Loucy (cell line): Measurements from ENCODE around the gene RAD51B.

Source experiments
- EZH2phosphoT487 ChIP-seq: fragments of 200-600 bp; IDR thresholded peaks from 2 replicates; pipeline ENCODE4 v1.6.1; 2018; ENCODE audit warnings: antibody characterized with exemption, mild to moderate bottlenecking, moderate library complexity, borderline replicate concordance
- TF ChIP-seq, protein P1 (sequence below): fragments of 200-600 bp; sonication (generic); conservative IDR thresholded peaks from 2 replicates; pipeline ENCODE4 v1.5.1; 2014; ENCODE audit warnings: mild to moderate bottlenecking, antibody characterized with exemption, low read length

DNA sequence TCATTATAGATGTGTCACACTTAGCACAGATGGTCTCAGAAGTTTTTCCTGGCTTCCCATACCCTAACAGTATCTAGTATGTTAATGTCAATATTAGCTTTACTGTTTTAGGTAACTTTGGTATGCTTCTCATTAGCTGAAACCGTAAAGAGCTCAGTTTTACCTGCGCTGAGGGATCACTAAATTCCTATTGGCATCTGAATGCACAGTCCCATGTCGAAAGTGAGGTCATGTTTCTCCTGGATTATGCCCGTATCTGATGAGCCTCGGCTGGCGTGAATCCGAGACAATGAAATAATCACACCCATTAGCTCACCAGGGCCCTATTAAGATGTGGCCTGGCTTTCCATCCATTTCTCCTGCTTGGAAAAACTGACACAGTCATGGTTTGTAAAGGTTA lies 555.1 kb downstream of the RAD51B start:
- TF ChIP-seq, protein P1, sequence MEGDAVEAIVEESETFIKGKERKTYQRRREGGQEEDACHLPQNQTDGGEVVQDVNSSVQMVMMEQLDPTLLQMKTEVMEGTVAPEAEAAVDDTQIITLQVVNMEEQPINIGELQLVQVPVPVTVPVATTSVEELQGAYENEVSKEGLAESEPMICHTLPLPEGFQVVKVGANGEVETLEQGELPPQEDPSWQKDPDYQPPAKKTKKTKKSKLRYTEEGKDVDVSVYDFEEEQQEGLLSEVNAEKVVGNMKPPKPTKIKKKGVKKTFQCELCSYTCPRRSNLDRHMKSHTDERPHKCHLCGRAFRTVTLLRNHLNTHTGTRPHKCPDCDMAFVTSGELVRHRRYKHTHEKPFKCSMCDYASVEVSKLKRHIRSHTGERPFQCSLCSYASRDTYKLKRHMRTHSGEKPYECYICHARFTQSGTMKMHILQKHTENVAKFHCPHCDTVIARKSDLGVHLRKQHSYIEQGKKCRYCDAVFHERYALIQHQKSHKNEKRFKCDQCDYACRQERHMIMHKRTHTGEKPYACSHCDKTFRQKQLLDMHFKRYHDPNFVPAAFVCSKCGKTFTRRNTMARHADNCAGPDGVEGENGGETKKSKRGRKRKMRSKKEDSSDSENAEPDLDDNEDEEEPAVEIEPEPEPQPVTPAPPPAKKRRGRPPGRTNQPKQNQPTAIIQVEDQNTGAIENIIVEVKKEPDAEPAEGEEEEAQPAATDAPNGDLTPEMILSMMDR: no peak
- TF ChIP-seq EZH2phosphoT487: no peak
